Measurements from ENCODE around the gene RNF212. TPM values are rescaled to one million over a fixed set of nuclear protein-coding genes. Genes with fewer than 3 reads are reported as not detected.

The RNF212 gene
- total RNA-seq, 1 donor = 2.8 TPM

DNA sequence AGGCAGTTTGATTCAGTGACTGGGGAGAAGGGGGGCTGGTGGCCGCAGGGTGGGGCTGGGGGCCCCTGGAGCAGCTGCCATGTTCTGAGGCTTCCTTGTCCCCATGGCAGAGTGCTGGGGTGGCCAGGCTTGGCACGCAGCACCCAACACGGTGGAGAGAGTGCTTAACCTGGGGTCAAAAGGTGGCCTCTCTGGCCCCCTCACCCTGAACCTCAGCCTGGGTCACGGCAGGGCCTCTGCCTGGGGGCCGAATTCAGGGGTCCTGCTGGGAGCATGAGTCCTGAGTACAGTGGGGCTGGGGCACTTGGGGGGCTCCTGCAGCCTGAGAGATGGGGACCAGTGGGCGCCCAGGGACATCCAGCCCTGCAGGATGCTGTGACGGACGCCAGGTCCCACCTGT, 82.0 kb downstream of the RNF212 start:
- DNase-seq (ENCODE audit: low read depth) = no peak
- H3K4me3 ChIP-seq (ENCODE audit: low read depth, low read length) = no peak overlapping the region
- TF ChIP-seq, protein P1, sequence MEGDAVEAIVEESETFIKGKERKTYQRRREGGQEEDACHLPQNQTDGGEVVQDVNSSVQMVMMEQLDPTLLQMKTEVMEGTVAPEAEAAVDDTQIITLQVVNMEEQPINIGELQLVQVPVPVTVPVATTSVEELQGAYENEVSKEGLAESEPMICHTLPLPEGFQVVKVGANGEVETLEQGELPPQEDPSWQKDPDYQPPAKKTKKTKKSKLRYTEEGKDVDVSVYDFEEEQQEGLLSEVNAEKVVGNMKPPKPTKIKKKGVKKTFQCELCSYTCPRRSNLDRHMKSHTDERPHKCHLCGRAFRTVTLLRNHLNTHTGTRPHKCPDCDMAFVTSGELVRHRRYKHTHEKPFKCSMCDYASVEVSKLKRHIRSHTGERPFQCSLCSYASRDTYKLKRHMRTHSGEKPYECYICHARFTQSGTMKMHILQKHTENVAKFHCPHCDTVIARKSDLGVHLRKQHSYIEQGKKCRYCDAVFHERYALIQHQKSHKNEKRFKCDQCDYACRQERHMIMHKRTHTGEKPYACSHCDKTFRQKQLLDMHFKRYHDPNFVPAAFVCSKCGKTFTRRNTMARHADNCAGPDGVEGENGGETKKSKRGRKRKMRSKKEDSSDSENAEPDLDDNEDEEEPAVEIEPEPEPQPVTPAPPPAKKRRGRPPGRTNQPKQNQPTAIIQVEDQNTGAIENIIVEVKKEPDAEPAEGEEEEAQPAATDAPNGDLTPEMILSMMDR (IDR thresholded peaks at IDR 0.05; ENCODE audit: insufficient read depth, low read length) = no peak

DNA sequence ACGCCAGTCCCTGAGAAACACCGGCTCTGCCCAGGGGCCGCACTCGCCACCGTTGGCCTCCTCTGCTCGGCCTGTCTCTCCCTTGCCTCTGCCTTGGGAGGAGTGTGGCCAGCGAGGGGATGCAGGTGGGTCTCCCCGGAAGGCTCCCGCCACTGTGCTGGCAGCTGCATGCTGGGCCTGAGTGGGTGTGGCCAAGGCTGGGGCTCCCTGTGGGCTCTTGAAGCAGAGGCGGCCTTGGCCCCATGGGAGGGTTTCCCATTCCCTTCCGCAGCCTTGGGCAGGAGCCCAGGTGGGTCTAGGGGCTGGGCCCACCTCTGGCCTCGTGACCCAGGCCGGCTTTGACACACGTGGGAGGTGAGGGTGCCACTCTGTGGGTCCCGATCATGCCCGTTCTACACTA, 82.8 kb downstream of the RNF212 start:
- H3K4me3 ChIP-seq (ENCODE audit: low read depth, low read length) = no peak overlapping the region
- TF ChIP-seq, protein P1 (IDR thresholded peaks at IDR 0.05; ENCODE audit: insufficient read depth, low read length) = no peak
- DNase-seq (ENCODE audit: low read depth) = no peak

GRCh38 chr4:1030031-1030430, 83.3 kb downstream of the RNF212 start:
- no peak overlapping the region for H3K4me3 ChIP-seq (ENCODE audit: low read depth, low read length)
- no peak for DNase-seq (ENCODE audit: low read depth)
- TF ChIP-seq, protein P1 (IDR thresholded peaks at IDR 0.05; ENCODE audit: insufficient read depth, low read length) = no peak

- TF ChIP-seq, protein P1 (IDR thresholded peaks at IDR 0.05; ENCODE audit: insufficient read depth, low read length) = no peak
- DNase-seq (ENCODE audit: low read depth) = no peak
- no peak overlapping the region for H3K4me3 ChIP-seq (ENCODE audit: low read depth, low read length)
These were observed 83.8 kb downstream of the RNF212 start for GRCh38 chr4:1029529-1029928.

- no peak overlapping the region for H3K4me3 ChIP-seq (ENCODE audit: low read depth, low read length)
- TF ChIP-seq, protein P1 (IDR thresholded peaks at IDR 0.05; ENCODE audit: insufficient read depth, low read length) = no peak
- no peak for DNase-seq (ENCODE audit: low read depth)
These were observed 84.7 kb downstream of the RNF212 start for GRCh38 chr4:1028574-1029220.

DNA sequence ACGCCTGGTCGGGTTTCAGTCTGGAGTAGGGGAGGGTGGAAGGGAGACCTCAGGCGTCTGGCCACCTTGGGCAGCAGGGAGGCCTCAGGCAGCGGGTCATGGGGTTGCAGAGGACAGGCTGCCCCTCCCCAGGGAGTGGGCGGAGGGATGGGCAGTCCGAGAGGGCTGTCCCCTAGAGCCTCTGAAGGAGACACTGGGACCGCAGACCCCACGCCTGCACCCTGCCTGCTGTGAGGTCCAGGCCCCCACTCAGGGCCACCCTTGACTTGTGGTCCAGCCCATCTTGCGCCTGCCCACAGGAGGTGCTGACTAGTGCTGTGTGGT, 85.5 kb downstream of the RNF212 start:
- DNase-seq (ENCODE audit: low read depth) = no peak
- TF ChIP-seq, protein P1 (IDR thresholded peaks at IDR 0.05; ENCODE audit: insufficient read depth, low read length) = no peak
- H3K4me3 ChIP-seq (ENCODE audit: low read depth, low read length) = no peak overlapping the region

All from fibroblast of the aortic adventitia (primary cell).